H1 (cell line): Measurements from ENCODE around the gene POU2F1. TPM values are rescaled to one million over a fixed set of nuclear protein-coding genes. Genes with fewer than 3 reads are reported as not detected.

Experiments used
- BRCA1 ChIP-seq: IDR thresholded peaks from 2 replicates; pipeline ENCODE4 v1.6.1; 2012; ENCODE audit warnings: low read depth, low read length, improper control_type of control experiment
- CBX8 ChIP-seq: fragments of 300-800, 300-1000 bp; sonication (generic); IDR thresholded peaks from 2 replicates; pipeline ENCODE4 v1.7.1; 2016; ENCODE audit warnings: low read depth, low read length, borderline replicate concordance
- POLR2AphosphoS5 ChIP-seq: IDR thresholded peaks from 2 replicates; pipeline ENCODE4 v1.6.1; 2011; ENCODE audit warnings: low read depth, low read length
- RBBP5 ChIP-seq: IDR thresholded peaks from 2 replicates; pipeline ENCODE4 v1.7.1; 2012; ENCODE audit warnings: low read depth, mild to moderate bottlenecking, inconsistent platforms, low read length, moderate library complexity, borderline replicate concordance
- RFX5 ChIP-seq: IDR thresholded peaks from 2 replicates; pipeline ENCODE4 v1.6.1; 2011; ENCODE audit warnings: low read depth, low read length, improper control_type of control experiment, borderline replicate concordance
- SP4 ChIP-seq: IDR thresholded peaks from 2 replicates; pipeline ENCODE4 v1.6.1; 2012; ENCODE audit warnings: low read length, inconsistent platforms
- polyA plus RNA-seq, 7 experiments: library from polyadenylated mRNA; depleted of rRNA in 3 of 7; stranded (reverse) in 5 of 7; unstranded in 2 of 7; fragments of >200 nt in 5 of 7; fragments of 200-250 nt in 2 of 7; gene quantifications; 1 replicate in 5 of 7; 2 replicates in 1 of 7; 4 replicates in 1 of 7; pipeline versions ENCODE4 v1.2.1 to v1.2.3, GENCODE V29; 2011 to 2013; ENCODE audit warnings: missing spikeins in 2 of 7, mixed read lengths in 2 of 7
- total RNA-seq: library from RNA; stranded (reverse); fragmentation: NEBNext Ultra II Directional; extraction: Animal tissue kit (Norgen Biotek cat#: 25700); gene quantifications from 2 replicates; pipeline ENCODE4 v1.2.1, GENCODE V29; 2021
- TF ChIP-seq, protein P1 (sequence below): fragments of 300-600 bp; sonication (generic); IDR thresholded peaks from 2 replicates; pipeline ENCODE4 v1.7.1; 2012; ENCODE audit warnings: low read length, moderate library complexity, mild to moderate bottlenecking, inconsistent platforms; ENCODE audit not compliant: insufficient replicate concordance
- TF ChIP-seq, protein P2 (sequence below): IDR thresholded peaks from 2 replicates; pipeline ENCODE4 v1.6.1; 2012; ENCODE audit warnings: inconsistent platforms
- TF ChIP-seq, protein P3 (sequence below): IDR thresholded peaks from 2 replicates; pipeline ENCODE4 v1.6.1; 2012; ENCODE audit warnings: low read length, inconsistent platforms

The POU2F1 gene
- total and polyA plus RNA-seq, 2 of the 8 experiments (the other 6 are each of a cell fraction or from before 2014, with no cell fraction given): 37.0 to 57.2 TPM

DNA sequence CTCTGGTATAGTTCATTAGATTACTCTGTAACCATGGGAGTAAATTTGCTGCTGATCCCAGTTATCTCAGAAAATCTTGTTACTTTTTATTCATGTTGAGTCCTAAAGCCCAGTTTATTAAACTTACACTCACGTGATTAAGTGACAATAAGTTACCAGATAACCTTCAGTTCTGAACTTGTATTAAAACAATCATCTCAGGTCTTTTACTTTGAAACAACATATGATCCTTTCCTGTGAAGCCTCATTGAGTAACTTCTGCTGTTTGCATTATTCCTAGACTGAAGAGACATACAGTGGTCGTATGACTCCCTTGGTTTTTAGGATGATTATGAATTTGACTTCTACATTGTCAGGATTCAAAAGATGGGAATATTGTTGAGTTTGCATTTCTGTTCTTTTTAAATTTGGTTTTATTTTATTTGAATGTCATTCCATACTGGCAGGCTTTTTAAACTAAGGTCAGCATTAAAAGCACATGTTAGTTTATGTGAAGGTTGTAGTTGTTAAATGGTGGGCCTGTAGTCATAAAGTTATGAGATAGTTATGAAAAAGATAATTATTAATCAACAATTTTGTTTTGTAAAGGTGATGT, 179.8 kb downstream of the POU2F1 start (continued):
- TF ChIP-seq, protein P1, sequence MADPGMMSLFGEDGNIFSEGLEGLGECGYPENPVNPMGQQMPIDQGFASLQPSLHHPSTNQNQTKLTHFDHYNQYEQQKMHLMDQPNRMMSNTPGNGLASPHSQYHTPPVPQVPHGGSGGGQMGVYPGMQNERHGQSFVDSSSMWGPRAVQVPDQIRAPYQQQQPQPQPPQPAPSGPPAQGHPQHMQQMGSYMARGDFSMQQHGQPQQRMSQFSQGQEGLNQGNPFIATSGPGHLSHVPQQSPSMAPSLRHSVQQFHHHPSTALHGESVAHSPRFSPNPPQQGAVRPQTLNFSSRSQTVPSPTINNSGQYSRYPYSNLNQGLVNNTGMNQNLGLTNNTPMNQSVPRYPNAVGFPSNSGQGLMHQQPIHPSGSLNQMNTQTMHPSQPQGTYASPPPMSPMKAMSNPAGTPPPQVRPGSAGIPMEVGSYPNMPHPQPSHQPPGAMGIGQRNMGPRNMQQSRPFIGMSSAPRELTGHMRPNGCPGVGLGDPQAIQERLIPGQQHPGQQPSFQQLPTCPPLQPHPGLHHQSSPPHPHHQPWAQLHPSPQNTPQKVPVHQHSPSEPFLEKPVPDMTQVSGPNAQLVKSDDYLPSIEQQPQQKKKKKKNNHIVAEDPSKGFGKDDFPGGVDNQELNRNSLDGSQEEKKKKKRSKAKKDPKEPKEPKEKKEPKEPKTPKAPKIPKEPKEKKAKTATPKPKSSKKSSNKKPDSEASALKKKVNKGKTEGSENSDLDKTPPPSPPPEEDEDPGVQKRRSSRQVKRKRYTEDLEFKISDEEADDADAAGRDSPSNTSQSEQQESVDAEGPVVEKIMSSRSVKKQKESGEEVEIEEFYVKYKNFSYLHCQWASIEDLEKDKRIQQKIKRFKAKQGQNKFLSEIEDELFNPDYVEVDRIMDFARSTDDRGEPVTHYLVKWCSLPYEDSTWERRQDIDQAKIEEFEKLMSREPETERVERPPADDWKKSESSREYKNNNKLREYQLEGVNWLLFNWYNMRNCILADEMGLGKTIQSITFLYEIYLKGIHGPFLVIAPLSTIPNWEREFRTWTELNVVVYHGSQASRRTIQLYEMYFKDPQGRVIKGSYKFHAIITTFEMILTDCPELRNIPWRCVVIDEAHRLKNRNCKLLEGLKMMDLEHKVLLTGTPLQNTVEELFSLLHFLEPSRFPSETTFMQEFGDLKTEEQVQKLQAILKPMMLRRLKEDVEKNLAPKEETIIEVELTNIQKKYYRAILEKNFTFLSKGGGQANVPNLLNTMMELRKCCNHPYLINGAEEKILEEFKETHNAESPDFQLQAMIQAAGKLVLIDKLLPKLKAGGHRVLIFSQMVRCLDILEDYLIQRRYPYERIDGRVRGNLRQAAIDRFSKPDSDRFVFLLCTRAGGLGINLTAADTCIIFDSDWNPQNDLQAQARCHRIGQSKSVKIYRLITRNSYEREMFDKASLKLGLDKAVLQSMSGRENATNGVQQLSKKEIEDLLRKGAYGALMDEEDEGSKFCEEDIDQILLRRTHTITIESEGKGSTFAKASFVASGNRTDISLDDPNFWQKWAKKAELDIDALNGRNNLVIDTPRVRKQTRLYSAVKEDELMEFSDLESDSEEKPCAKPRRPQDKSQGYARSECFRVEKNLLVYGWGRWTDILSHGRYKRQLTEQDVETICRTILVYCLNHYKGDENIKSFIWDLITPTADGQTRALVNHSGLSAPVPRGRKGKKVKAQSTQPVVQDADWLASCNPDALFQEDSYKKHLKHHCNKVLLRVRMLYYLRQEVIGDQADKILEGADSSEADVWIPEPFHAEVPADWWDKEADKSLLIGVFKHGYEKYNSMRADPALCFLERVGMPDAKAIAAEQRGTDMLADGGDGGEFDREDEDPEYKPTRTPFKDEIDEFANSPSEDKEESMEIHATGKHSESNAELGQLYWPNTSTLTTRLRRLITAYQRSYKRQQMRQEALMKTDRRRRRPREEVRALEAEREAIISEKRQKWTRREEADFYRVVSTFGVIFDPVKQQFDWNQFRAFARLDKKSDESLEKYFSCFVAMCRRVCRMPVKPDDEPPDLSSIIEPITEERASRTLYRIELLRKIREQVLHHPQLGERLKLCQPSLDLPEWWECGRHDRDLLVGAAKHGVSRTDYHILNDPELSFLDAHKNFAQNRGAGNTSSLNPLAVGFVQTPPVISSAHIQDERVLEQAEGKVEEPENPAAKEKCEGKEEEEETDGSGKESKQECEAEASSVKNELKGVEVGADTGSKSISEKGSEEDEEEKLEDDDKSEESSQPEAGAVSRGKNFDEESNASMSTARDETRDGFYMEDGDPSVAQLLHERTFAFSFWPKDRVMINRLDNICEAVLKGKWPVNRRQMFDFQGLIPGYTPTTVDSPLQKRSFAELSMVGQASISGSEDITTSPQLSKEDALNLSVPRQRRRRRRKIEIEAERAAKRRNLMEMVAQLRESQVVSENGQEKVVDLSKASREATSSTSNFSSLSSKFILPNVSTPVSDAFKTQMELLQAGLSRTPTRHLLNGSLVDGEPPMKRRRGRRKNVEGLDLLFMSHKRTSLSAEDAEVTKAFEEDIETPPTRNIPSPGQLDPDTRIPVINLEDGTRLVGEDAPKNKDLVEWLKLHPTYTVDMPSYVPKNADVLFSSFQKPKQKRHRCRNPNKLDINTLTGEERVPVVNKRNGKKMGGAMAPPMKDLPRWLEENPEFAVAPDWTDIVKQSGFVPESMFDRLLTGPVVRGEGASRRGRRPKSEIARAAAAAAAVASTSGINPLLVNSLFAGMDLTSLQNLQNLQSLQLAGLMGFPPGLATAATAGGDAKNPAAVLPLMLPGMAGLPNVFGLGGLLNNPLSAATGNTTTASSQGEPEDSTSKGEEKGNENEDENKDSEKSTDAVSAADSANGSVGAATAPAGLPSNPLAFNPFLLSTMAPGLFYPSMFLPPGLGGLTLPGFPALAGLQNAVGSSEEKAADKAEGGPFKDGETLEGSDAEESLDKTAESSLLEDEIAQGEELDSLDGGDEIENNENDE: no peak
- TF ChIP-seq SP4: no peak
- TF ChIP-seq, protein P2, sequence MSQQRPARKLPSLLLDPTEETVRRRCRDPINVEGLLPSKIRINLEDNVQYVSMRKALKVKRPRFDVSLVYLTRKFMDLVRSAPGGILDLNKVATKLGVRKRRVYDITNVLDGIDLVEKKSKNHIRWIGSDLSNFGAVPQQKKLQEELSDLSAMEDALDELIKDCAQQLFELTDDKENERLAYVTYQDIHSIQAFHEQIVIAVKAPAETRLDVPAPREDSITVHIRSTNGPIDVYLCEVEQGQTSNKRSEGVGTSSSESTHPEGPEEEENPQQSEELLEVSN: no peak
- TF ChIP-seq, protein P3, sequence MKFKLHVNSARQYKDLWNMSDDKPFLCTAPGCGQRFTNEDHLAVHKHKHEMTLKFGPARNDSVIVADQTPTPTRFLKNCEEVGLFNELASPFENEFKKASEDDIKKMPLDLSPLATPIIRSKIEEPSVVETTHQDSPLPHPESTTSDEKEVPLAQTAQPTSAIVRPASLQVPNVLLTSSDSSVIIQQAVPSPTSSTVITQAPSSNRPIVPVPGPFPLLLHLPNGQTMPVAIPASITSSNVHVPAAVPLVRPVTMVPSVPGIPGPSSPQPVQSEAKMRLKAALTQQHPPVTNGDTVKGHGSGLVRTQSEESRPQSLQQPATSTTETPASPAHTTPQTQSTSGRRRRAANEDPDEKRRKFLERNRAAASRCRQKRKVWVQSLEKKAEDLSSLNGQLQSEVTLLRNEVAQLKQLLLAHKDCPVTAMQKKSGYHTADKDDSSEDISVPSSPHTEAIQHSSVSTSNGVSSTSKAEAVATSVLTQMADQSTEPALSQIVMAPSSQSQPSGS: no peak
- no peak for TF ChIP-seq BRCA1
- no peak for TF ChIP-seq POLR2AphosphoS5
- TF ChIP-seq RFX5: no peak
- TF ChIP-seq CBX8: no peak
- TF ChIP-seq RBBP5: no peak
